Activated T-cell treated with anti-CD3 and anti-CD28 coated beads for 48 hours (primary cell): Measurements from ENCODE around the gene CBX3.
"Not testable (repeated sequence)": the region's sequence is repeated elsewhere in the genome, so short reads cannot be mapped to it uniquely, and the experiment has no call there.

Experiments used
- DNase-seq: peaks from one replicate; pipeline ENCODE4 v3.0.0-alpha.2; 2020; ENCODE audit warnings: low read depth

The CBX3 gene

DNA sequence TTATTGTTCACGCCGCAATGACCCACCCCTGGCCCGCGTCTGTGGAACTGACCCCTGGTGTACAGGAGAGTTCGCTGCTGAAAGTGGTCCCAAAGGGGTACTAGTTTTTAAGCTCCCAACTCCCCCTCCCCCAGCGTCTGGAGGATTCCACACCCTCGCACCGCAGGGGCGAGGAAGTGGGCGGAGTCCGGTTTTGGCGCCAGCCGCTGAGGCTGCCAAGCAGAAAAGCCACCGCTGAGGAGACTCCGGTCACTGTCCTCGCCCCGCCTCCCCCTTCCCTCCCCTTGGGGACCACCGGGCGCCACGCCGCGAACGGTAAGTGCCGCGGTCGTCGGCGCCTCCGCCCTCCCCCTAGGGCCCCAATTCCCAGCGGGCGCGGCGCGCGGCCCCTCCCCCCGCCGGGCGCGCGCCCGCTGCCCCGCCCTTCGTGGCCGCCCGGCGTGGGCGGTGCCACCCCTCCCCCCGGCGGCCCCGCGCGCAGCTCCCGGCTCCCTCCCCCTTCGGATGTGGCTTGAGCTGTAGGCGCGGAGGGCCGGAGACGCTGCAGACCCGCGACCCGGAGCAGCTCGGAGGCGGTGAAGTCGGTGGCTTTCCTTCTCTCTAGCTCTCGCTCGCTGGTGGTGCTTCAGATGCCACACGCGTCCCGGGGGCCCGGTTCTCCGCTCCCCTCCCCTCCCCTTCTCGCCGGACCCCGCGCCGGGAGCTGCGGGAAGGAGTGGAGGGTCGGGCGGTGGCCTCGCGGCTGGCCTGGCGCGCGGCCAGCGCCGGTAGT, at the start of gene CBX3:
Gene CBX3, plus strand, starts transcription at position 499 of the 772 bp plus-strand sequence. CDS start 1,254 bp downstream, outside the sequence.
- DNase-seq, result peak; percentile 89

DNA sequence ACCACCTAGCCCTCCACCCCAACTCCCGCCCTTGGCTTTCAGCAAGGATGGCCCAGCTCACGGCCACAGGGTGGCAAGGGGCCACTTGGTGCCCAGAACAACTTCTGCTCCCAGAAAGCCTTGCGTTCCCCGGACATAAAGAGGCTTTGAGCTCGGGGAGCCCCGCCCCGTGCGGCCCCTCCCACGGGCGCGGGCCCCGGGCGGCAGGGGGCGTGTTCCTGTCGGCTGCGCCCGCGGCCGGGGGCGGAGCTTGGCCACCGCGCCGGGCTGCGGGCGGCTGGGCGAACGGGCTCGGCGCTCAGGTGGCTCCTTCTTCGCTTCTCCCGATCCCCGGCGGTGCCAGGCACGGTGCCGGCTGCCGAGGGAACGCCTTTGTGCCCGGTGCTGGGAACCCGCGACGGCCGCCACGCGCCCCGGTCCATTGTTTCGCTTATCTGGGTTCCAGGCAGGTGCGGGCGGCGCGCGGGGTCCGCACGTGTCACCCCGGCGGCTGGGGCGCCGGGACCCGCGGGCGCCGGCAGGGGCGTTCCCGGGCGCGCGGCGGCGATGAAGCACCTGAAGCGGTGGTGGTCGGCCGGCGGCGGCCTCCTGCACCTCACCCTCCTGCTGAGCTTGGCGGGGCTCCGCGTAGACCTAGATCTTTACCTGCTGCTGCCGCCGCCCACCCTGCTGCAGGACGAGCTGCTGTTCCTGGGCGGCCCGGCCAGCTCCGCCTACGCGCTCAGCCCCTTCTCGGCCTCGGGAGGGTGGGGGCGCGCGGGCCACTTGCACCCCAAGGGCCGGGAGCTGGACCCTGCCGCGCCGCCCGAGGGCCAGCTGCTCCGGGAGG, 49.4 kb upstream of the CBX3 start, which contains the start of gene NFE2L3:
Gene NFE2L3, plus strand, starts transcription at position 246 of the 829 bp plus-strand sequence. Its CDS starts 301 bp downstream, at position 547.
- DNase-seq, result peak; percentile 85

DNA sequence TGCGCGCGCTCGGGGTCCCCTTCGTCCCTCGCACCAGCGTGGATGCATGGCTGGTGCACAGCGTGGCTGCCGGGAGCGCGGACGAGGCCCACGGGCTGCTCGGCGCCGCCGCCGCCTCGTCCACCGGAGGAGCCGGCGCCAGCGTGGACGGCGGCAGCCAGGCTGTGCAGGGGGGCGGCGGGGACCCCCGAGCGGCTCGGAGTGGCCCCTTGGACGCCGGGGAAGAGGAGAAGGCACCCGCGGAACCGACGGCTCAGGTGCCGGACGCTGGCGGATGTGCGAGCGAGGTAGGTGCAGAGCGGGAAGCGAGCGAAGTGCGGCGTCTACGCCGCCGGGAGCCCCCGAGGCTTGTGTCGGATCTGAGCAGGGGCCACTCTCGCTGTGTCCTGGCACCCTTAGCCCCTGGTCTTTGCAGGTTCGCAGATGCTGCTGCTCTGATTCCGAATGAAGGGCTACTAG, 48.7 kb upstream of the CBX3 start:
- peak; percentile 43 for DNase-seq

DNA sequence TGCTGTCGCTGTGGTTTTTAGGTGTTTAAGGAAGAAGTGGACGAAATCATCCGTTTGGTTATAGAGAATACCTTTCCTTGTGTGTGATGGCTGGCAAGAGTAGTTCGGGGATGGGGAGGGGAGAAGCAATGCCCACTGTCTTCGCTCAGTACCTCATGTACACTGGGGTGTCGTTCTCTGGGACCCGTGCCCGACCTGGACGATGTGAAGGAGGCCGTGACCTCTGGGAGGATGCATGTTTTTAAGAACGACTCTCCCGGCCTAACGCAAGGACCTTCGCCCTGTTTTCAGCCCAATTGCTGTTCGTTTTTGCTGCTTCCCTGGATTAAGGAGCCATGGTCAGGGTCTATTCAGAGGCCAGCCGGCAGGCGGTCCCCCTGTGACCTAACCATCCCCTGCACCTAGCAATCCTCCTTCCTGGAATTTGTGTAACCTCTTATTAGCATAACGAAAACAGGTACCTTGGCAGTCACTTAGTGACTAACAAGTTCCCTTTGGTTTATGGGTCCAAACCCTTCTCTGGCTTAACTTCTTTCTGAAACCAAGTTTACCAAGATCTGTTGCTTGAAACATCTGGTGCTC, 48.2 kb upstream of the CBX3 start:
- peak; percentile 41 for DNase-seq

DNA sequence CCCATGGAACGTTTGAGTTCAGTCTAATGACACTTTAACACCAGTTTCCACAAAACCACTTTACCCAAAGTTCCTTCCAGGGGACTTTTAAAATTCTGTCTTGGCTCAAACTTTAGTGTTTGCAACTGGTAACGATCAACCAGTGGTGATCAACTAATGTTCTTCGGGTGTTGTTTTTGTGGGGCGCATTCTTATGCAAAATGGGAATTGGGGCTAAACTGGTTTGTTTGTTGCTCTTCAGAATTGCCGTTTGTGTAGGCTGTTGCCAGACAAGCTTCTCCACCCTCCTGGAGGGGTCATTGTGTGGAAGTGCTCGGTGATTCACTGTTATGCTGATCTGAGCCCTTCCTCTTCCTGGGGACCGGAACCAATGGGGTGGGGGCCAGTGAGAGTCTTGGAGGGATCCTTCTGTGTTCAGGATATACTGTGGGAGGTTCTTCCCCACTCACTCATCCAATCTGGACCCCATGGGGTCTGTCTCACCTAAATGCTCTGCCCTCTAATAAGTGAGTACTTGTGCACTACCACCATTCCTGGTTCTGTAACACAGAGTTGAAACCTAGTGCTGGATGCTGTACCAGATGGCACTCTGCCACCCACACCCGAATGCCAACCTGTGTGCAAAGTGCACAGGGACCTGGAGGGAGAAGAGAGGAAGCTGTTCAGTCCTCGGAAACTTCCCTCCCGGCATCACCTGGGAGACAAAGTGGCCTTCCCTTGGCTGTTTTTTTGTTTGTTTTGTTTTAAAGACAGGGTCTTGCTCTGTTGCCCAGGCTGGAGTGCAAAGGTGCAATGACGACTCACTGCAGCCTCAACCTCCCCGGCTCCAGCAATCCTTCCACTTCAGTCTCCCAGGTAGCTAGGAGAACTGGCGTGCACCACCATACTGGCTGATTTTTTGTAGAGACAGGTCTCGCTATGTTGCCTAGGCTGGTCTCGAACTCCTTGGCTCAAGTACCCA, 47.4 kb upstream of the CBX3 start:
- peak; percentile 22 for DNase-seq

DNA sequence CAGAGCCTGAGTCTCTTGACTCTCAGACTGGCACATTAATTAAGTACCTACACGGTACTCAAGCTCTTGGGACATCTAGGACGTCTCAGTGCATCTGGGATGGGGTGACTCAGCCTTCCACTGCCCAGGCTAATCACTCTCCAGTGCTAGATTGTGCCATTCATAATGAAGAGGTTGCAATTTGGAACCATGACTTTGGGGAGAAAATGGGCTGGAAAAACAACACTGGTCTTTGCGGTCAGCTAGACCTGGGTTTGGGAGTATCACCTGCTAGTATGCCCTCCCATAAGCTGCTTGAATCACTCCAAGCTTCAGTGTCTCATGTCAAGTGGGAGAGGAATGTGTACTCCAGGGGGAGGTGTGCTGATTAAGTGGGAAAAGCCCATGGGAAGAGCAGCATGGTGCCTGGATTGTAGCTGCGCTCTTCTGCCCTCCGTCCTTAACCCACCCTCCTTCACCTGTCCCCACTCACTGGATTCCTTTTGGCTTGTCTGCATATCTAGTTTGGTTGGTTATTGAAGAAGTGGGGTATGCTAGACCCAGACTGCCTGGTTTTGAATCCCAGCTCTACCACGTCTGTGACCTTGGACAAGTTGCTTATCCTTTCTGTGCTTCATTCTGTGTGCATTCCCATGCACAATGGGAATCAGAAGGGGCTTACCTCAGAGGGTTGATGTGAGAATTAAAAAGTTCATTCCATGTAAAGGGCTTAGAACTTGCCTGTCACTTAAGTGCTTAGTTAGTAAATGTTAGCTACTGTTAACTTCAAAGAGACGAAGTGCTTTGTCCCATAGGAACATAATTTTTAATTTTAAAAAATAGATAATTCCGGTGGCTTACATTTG, 45.8 kb upstream of the CBX3 start:
- no peak for DNase-seq

DNA sequence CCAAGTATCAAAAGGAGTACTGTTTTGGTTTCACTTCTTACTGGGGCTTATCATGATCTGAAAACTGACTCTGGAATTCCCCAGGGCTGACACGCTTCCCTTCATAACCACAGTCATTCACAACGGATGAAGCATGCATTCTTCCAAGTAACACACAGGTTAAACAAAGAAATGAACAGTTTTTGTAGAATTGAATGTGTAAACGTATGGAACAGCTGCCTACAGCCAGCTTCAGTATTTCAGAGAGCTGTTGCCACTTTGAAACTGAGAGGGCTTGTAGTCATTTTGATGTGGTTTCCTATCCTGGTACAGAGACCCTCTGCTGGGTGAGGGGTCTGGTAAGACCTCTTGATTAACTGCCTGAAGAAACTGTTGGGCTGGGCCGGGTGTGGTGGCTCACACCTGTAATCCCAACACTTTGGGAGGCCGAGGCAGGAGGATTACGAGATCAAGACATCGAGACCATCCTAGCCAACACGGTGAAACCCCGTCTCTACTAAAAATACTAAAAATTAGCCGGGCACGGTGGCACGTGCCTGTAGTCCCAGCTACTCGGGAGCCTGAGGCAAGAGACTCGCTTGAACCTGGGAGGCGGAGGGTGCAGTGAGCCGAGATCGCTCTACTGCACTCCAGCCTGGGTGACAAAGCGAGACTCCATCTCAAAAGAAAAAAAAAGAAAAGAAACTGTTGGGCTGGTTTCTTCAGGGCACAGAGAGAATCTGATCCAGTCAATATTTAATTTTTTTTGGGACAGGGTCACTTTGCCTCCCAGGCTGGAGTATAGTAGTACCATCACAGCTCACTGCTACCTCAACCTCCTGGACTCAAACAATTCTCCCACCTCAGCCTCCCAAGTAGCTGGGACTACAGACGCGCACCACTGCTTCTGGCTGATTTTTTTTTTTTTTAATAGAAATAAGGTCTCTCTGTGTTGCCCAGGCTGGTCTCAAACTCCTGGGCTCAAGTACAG, 44.8 kb upstream of the CBX3 start:
- DNase-seq, result peak; percentile 30

DNA sequence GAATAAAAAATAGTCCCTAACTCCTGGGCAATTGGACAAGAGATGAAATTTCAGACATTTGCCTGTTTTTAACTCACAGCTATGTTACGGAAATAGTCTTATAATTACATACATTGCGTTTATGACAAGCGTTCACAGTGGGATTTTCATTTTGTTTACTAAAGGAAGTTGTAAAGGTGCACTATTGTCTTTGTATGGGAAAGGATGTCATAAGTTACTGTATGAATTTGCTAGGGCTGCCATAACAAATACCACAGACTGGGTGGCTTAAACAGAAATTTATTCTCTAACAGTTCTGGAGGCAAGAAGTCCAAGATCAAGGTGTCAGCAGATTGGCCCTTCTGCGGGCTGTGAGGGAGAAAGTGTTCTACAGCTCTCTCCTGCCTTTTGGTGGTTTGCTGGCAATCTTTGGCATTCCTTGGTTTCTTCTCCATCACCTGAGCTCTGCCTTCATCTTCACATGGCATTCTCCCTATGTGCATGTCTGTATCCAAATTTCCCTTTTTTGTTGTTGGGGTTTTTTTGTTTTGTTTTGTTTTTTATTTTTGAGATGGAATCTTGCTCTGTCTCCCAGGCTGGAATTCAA, 43.9 kb upstream of the CBX3 start:
- no peak for DNase-seq

DNA sequence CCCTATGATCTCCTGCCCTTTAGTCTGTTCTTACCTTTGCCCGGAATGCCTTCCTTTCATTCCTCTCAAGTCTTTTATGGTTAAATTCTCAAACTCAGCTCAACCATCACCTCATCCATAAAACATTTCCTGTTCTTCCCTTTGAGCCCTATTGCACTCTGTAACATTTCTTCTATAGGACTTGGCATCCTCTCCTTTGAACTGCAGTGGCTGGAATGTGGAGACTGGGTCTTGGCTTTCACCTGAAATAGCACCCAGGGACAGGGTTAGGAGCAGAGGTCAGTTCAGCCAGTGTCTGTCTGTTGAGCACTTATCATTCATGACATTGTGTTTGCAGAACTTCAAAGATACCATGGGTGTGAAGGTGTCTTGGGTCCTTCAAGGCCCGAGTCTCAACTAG, 42.3 kb upstream of the CBX3 start:
- no peak for DNase-seq

DNA sequence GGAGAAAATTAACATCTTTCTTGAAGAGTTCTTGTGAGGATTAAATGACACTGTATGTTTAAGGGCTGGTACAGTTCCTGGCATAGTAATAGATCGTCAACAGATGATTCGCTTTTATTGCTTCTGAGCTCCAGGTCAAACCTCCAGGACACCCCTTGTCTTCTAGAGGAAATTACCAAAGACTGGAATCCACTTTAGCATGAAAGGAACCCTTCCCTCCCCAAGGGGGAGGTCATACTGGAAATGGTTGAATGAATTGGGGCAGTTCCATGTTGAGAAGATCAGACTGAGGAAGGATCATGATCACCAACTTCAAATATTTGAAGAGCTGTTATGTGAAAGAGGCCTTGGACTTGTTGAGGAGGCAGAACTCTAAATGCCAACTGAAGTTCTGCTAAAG, 40.6 kb upstream of the CBX3 start:
- no peak for DNase-seq

DNA sequence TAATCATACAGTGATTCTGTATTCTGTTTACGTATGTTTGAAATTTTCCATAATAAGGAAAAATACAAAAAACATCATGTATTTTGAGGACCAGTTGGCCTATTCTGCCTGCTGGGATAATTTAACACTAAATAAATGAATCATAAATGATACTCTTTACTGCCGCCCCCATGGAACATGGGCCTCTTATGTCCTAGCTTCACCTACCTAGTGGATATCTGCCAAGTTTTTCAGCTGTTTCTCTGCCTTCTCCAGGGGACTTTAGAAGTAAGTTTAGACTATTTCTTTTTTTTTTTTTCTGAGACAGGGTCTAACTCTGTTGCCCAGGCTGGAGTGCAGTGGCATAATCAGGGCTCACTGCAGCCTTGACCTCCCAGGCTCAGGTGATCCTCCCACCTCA, 39.1 kb upstream of the CBX3 start:
- DNase-seq, result no peak

DNA sequence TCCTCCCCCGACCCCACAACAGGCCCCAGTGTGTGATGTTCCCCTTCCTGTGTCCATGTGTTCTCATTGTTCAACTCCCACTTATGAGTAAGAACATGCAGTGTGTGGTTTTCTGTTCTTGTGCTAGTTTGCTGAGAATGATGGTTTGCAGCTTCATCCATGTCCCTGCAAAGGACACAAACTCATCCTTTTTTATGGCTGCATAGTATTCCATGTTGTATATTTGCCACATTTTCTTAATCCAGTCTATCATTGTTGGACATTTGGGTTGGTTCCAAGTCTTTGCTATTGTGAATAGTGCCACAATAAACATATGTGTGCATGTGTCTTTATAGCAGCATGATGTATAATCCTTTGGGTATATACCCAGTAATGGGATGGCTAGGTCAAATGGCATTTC, 37.7 kb upstream of the CBX3 start:
- not testable (repeated sequence) for DNase-seq

DNA sequence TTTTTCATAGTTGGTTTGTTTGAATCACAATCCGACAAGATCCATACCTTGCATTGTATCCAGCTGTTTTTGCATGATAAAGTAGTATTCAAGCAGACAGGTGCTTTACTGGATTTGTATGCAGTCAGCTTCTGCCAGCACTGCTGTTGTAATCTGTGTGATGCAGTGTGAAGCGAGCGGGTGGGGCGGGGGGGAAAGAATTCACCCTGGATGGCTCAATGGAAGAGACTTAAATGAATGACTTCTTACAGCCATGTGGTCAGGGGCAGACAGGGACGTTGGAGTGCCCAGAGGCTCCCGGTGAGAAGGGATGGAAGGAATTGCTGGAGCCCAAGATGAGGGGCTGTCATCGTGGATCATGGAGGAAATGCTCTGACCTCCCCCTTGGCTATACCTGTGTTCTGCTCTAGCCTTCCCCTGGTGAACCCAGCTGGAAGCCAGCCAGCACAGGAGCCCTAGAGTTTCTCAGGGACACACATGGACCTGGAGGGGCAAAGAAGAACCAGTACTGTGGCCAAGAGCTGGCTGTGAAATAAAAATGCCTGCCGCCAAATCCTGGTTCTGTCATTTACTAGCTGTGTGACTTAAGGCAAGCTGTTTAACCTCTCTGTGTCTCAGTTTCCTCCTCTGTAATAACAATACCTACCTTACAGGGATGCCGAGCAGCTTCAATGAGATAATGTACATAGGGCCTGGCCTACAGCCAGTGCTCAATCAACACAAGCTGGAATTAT, 35.4 kb upstream of the CBX3 start:
- DNase-seq, result no peak

DNA sequence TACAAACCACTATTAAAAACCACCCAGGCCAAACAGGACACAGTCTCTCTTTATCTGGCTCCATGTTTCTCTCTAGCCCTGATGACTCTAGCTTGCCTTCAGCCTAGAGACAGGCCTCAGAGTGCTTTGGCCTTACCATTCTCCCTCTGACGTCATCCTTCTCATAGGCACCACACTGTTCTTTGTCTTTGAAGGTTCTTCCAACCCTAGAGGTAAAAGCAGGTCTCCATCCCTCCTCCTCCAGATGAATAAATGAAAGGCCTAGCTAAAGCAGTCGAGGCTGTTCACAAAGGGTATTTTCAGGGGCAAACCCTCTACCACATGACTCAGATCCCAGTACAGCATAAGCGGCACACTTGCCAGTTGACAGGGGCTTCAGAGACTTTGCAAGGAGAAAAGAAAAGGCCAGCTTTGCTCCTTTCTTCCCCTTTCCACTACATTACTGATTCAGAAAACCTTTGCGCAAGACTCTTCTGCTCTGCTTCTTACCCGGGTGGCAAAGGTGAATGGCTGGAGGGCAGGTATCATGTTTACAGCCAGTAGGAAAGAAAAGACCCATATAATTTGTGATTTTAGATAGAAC, 34.8 kb upstream of the CBX3 start:
- DNase-seq, result no peak

DNA sequence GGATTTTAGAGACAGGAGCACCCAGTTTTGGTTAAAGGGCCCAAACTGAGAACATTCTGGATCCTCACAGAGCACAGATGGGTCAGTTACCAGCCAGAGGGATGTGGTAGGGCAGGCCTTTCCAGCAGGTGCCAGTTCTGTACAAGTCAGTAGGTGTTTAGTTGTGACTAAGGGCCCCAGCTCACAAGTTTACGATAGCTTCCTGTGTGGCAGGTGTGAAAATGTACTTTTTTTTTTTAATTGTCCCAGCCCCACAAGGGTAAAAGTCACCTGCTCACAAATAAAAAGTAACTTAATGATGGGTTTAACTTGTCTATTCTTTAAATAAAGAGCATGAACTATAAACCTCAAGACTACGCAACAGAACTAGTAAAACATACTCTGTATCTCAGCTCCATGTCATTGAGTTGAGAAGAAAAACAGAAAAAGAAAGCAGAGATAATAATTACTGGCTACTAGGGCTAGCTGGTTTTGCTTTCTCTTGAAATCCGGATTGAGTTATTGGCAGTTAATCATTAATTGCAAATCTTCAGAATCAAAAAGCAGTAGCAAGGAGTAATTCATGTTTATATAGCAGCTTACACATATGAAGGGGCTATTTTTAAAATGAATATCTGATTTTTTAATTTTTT, 34.1 kb upstream of the CBX3 start:
- DNase-seq, result no peak

DNA sequence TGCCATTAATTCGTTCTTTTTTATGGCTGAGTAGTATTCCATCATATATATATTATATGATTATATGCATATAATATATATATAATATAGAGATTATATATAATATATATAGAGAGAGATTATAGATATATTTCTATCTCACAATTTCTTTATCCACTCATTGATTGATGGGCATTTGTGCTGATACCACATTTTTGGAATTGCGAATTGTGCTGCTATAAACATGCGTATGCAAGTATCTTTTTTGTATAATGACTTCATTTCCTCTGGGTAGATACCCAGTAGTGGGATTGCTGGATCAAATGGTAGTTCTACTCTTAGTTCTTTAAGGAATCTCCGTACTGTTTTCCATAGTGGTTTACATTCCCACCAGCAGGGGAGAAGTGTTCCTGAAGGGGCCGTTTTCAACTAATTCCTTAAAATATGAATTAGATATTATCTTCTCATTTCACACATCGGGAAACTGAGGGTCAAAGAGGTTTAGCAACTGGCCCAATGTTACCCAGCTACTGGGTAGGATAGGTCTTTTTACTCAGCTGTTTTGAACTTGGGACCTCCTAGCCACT, 33.0 kb upstream of the CBX3 start:
- DNase-seq, result no peak

DNA sequence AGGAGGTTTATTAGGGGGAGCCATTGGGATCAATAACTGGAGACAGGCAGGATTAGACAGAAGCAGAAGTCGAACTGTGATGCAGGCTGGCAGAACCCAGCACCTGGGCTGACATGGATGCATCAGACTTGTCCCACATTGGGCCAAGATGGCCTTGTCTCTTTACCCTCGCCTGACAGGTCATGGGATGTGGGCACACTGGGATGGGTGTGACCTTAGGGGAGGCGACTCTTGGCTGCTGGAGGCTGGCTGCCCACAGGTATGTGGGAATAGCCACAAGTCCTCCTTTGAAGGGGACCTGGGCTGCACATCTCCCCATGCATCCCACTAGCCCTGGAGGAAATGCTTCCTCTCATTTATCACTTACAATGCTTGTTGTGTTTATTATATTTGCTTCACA, 32.3 kb upstream of the CBX3 start:
- no peak for DNase-seq
